ENCODE data around the gene ZMAT3.

Gene ZMAT3

GRCh38 chr3:178982137-178982536 lies 89.5 kb downstream of the ZMAT3 start:
- intact Hi-C loops (cut with DNase I), result no loop called here
- DNase-seq, result no peak

GRCh38 chr3:178975320-178975719 lies 96.3 kb downstream of the ZMAT3 start:
- no peak for DNase-seq
- intact Hi-C loops (cut with DNase I), result no loop called here

GRCh38 chr3:178971614-178972013 lies 100.0 kb downstream of the ZMAT3 start:
- no peak for DNase-seq
- intact Hi-C loops (cut with DNase I), result no loop called here

- intact Hi-C loops (cut with DNase I), result no loop called here
- no peak for DNase-seq
Observed at GRCh38 chr3:178969004-178969700, 102.5 kb downstream of the ZMAT3 start.
